ENCODE data around the gene ARFGEF2. TPM values are rescaled to one million over a fixed set of nuclear protein-coding genes. Genes with fewer than 3 reads are reported as not detected.

The ARFGEF2 gene
- total RNA-seq, 1 experiment from 2014 or later: 47.0 TPM

GRCh38 chr20:48962421-48962820, 40.9 kb downstream of the ARFGEF2 start:
- DNase-seq: no peak
- TF ChIP-seq CTCF (conservative IDR thresholded peaks at IDR 0.05) (no peak), EZH2 (IDR thresholded peaks at IDR 0.05; ENCODE audit: low read depth) (no peak)
- no peak overlapping the region for H2AFZ ChIP-seq
- no peaks in the 10 kb centered on the region for H3K27me3 ChIP-seq (ENCODE audit: insufficient read depth, low read depth)
- H3K79me2 ChIP-seq (ENCODE audit: low read depth): no peaks in the 10 kb centered on the region
- peaks cover 25% of the 10 kb centered on the region for H3F3A ChIP-seq (ENCODE audit: insufficient read depth, low read depth)
- H3K4me3 ChIP-seq: no peak overlapping the region
- H3K27ac ChIP-seq: no peak overlapping the region
- H3K4me2 ChIP-seq: no peak overlapping the region
- H3K9me2 ChIP-seq (ENCODE audit: insufficient read depth): no peaks in the 10 kb centered on the region
- peaks cover 11% of the 10 kb centered on the region; the same call in 1 of the 2 replicates for H3K4me1 ChIP-seq (replicated peaks; ENCODE audit: insufficient read depth)
- ChIA-PET CTCF (no interaction called here), POLR2A (ENCODE audit: unreplicated experiment) (no interaction called here)
- intact Hi-C loops (cut with micrococcal nuclease; ENCODE audit: unreplicated experiment): no loop called here
- no TSS peak for BruUV-seq (replicated peaks)
- no peaks in the 10 kb centered on the region for H3K9me3 ChIP-seq (ENCODE audit: insufficient read depth, low read depth)
- peaks cover 31% of the 10 kb centered on the region for H3K36me3 ChIP-seq (ENCODE audit: low read depth)
- no peaks in the 10 kb centered on the region for H4K20me1 ChIP-seq (ENCODE audit: insufficient read depth)

DNA sequence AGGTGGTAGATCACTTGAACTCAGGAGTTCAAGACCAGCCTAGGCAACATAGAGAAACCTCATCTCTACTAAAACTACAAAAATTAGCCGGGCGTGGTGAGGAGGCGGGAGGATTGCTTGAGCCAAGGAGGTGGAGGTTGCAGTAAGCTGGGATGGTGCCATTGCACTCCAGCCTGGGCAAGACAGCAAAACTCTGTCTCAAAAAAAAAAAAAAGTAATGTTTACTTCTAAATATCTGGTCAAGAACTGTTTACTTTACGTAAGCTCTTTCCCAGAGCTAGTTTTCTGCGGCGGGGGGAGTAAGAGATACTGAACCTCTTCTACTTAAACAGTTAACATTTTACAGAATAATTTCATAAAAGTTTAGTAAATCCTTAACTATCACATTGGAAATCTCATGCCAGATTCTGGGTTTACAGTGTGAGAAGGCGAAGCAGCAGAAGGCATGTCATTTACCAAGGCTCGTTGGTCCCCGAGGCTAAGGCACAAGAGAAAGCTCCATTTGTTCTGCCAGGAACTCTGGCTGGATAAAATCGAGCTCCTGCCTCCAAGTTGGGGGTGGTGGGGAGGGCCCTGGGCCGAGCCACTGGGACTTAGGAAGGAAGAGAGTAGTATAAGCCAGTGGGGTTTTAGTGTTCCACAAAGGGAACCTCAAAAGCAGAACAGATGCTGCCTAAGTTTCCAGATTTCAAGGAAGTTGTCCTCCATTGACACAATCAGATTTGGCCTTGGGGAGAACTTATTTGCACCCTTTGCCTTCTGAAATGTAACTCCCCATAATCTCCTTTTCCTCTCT, 41.7 kb downstream of the ARFGEF2 start:
- H3K9me2 ChIP-seq (ENCODE audit: insufficient read depth): no peaks in the 10 kb centered on the region
- no peaks in the 10 kb centered on the region for H3K9me3 ChIP-seq (ENCODE audit: insufficient read depth, low read depth)
- H3K27me3 ChIP-seq (ENCODE audit: insufficient read depth, low read depth): no peaks in the 10 kb centered on the region
- no peaks in the 10 kb centered on the region for H4K20me1 ChIP-seq (ENCODE audit: insufficient read depth)
- no peak for DNase-seq
- H3K36me3 ChIP-seq (ENCODE audit: low read depth): peaks cover 25% of the 10 kb centered on the region
- H2AFZ ChIP-seq: no peak overlapping the region
- H3K4me2 ChIP-seq: no peak overlapping the region
- POLR2A ChIA-PET (ENCODE audit: unreplicated experiment): interaction anchor here (0.7 kb wide), 1 partner anchor 61 kb away, joined by 8 read pairs; no protein-coding TSS in a partner anchor
- TF ChIP-seq EZH2 (IDR thresholded peaks at IDR 0.05; ENCODE audit: low read depth) (no peak), CTCF (conservative IDR thresholded peaks at IDR 0.05) (no peak)
- peaks cover 11% of the 10 kb centered on the region; the same call in 1 of the 2 replicates for H3K4me1 ChIP-seq (replicated peaks; ENCODE audit: insufficient read depth)
- no TSS peak for BruUV-seq (replicated peaks)
- no peak overlapping the region for H3K4me3 ChIP-seq
- H3K27ac ChIP-seq: no peak overlapping the region
- H3K79me2 ChIP-seq (ENCODE audit: low read depth): no peaks in the 10 kb centered on the region
- peaks cover 18% of the 10 kb centered on the region for H3F3A ChIP-seq (ENCODE audit: insufficient read depth, low read depth)
- CTCF ChIA-PET: no interaction called here
- intact Hi-C loops (cut with micrococcal nuclease; ENCODE audit: unreplicated experiment): no loop called here

DNA sequence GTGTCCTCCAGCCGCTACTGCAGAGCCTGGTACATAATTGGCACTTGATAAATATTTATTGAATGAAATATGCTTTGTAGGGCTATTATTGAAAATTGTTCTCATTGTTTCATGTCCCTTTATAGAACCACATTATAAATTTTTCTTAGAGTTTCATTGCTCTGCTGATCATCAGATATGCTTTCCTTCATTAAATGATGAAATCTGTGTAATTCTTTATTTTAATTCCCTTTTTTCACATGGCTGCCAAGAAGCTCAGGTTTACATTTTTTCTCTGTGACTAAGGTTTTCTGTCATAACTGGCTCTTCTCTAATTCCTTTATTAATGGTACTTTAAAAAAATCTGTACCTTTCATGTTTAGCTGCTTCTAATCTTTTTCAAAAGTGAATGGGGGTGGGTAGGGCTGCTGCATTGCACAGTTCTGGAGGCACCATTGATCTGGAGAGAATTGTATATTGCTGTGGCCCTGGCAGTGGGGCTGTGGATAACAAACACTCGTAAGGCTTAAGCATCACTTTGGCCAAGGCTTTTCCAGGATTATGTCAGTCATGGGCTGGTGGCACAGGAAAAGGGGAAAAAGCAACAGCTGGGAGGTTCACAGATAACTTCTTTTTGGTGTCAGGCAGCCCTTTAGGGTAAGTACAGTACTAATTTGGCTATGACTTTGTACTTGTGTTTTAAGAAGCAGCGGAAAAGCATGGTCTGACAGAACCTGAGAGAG, 43.8 kb downstream of the ARFGEF2 start:
- H3K4me1 ChIP-seq (replicated peaks; ENCODE audit: insufficient read depth): peaks cover 1% of the 10 kb centered on the region; the same call in 1 of the 2 replicates
- ChIA-PET POLR2A (ENCODE audit: unreplicated experiment) (no interaction called here), CTCF (no interaction called here)
- no peak for DNase-seq
- no peaks in the 10 kb centered on the region for H3K79me2 ChIP-seq (ENCODE audit: low read depth)
- H3K9me2 ChIP-seq (ENCODE audit: insufficient read depth): no peaks in the 10 kb centered on the region
- peaks cover 39% of the 10 kb centered on the region for H3K36me3 ChIP-seq (ENCODE audit: low read depth)
- H3K4me3 ChIP-seq: no peak overlapping the region
- TF ChIP-seq EZH2 (IDR thresholded peaks at IDR 0.05; ENCODE audit: low read depth): no peak
- no peak for TF ChIP-seq CTCF (conservative IDR thresholded peaks at IDR 0.05)
- H3F3A ChIP-seq (ENCODE audit: insufficient read depth, low read depth): 0 out of 2 replicates have a peak, but pooled peaks cover 2% of the 10 kb centered on the region
- no peak overlapping the region for H3K4me2 ChIP-seq
- no TSS peak for BruUV-seq (replicated peaks)
- no peak overlapping the region for H2AFZ ChIP-seq
- no peaks in the 10 kb centered on the region for H3K9me3 ChIP-seq (ENCODE audit: insufficient read depth, low read depth)
- H4K20me1 ChIP-seq (ENCODE audit: insufficient read depth): no peaks in the 10 kb centered on the region
- no peaks in the 10 kb centered on the region for H3K27me3 ChIP-seq (ENCODE audit: insufficient read depth, low read depth)
- H3K27ac ChIP-seq: no peak overlapping the region
- intact Hi-C loops (cut with micrococcal nuclease; ENCODE audit: unreplicated experiment): no loop called here
